H1 (cell line): ENCODE measurements around the gene HES7. TPM values are rescaled to one million over a fixed set of nuclear protein-coding genes. Genes with fewer than 3 reads are reported as not detected.

Source experiments
- CTCF ChIA-PET: fragments of 300-600 bp; sonication (Branson Sonifier 250); formaldehyde crosslinking; loops from one replicate; lab custom pipeline; 2021; ENCODE audit not compliant: partially characterized antibody; lab: Charles Lee
- POLR2A ChIA-PET: fragments of 300-600 bp; sonication (Branson Sonifier 250); formaldehyde crosslinking; loops from one replicate; lab custom pipeline; 2021; ENCODE audit warnings: inconsistent platforms; ENCODE audit not compliant: partially characterized antibody; lab: Charles Lee
- DNase-seq, 2 experiments: peaks; one replicate each; pipeline versions ENCODE4 v3.0.0 to v3.0.0-alpha.2; 2010 to 2022; ENCODE audit warnings: low spot score in 2 of 2, low read depth in 1 of 2, mixed read lengths in 1 of 2
- FAIRE-seq: peaks from 2 replicates; lab custom pipeline; 2011; peaks lifted over from hg19 to GRCh38; lab: Jason Lieb, UNC
- H2AFZ ChIP-seq: 2 replicates; pipeline ENCODE4 v1.8.1; 2012; ENCODE audit warnings: low read length, inconsistent platforms
- H2AK5ac ChIP-seq: 2 replicates; pipeline ENCODE4 v1.6.1; 2013; ENCODE audit warnings: low read depth, low read length
- H2BK120ac ChIP-seq: replicated peaks from 2 replicates; pipeline ENCODE3; 2013; ENCODE audit warnings: low read depth, low read length, inconsistent platforms
- H2BK12ac ChIP-seq: 2 replicates; pipeline ENCODE4 v1.6.1; 2013; ENCODE audit warnings: low read depth, low read length
- H2BK15ac ChIP-seq: 2 replicates; pipeline ENCODE4 v1.6.1; 2013; ENCODE audit warnings: low read length
- H2BK20ac ChIP-seq: 2 replicates; pipeline ENCODE4 v1.6.1; 2013; ENCODE audit warnings: low read length
- H2BK5ac ChIP-seq: 2 replicates; pipeline ENCODE4 v1.6.1; 2013; ENCODE audit warnings: low read depth, low read length
- H3K14ac ChIP-seq: 2 replicates; pipeline ENCODE4 v1.6.1; 2013; ENCODE audit warnings: inconsistent platforms; ENCODE audit not compliant: insufficient read length
- H3K18ac ChIP-seq: 2 replicates; pipeline ENCODE4 v1.6.1; 2013; ENCODE audit warnings: low read length; ENCODE audit errors: extremely low read depth
- H3K23ac ChIP-seq: 2 replicates; pipeline ENCODE4 v1.6.1; 2013; ENCODE audit warnings: inconsistent platforms; ENCODE audit not compliant: insufficient read length
- H3K23me2 ChIP-seq: 2 replicates; pipeline ENCODE4 v1.6.1; 2013; ENCODE audit warnings: low read depth, low read length
- H3K27ac ChIP-seq: 2 replicates; pipeline ENCODE4 v1.6.1; 2011; ENCODE audit warnings: low read depth, low read length, inconsistent platforms
- H3K27me3 ChIP-seq, 4 experiments: replicated peaks in 1 of 4; 1 replicate in 1 of 4; 2 replicates in 3 of 4; pipeline versions ENCODE4 v1.6.1 to v1.8.1; 2011 to 2013; ENCODE audit warnings: low read length in 3 of 4, mild to moderate bottlenecking in 3 of 4, inconsistent platforms in 2 of 4, mixed read lengths in 2 of 4, moderate library complexity in 1 of 4; ENCODE audit not compliant: control insufficient read depth in 3 of 4, insufficient read depth in 3 of 4; ENCODE audit errors: extremely low read depth in 1 of 4
- H3K36me3 ChIP-seq, 4 experiments: 2 replicates each; pipeline versions ENCODE4 v1.6.1 to v1.8.1; 2011 to 2013; ENCODE audit warnings: mild to moderate bottlenecking in 4 of 4, low read length in 3 of 4, moderate library complexity in 2 of 4, control low read depth in 1 of 4, inconsistent platforms in 1 of 4; ENCODE audit not compliant: insufficient read depth in 4 of 4, control insufficient read depth in 2 of 4
- H3K4ac ChIP-seq: replicated peaks from 2 replicates; pipeline ENCODE3; 2013; ENCODE audit warnings: low read length, low read depth, mixed read lengths, inconsistent platforms; ENCODE audit not compliant: insufficient read length
- H3K4me1 ChIP-seq, 4 experiments: replicated peaks in 1 of 4; 1 replicate in 1 of 4; 2 replicates in 3 of 4; pipeline versions ENCODE4 v1.6.1 to v1.8.1; 2011 to 2013; ENCODE audit warnings: low read length in 3 of 4, inconsistent platforms in 2 of 4, mixed read lengths in 1 of 4; ENCODE audit not compliant: insufficient read depth in 4 of 4, control insufficient read depth in 3 of 4
- H3K4me2 ChIP-seq, 2 experiments: 2 replicates each; pipeline versions ENCODE4 v1.6.1 to v1.8.1; 2011 to 2013; ENCODE audit warnings: low read depth in 2 of 2, low read length in 2 of 2, control low read depth in 1 of 2, inconsistent platforms in 1 of 2, mild to moderate bottlenecking in 1 of 2; ENCODE audit not compliant: insufficient read depth in 1 of 2
- H3K4me3 ChIP-seq, 4 experiments: fragments of 200-600, 300-600 bp in 1 of 4; sonication (generic), shearing (Covaris generic), sonication (Bioruptor Twin) in 1 of 4; 2 replicates each; pipeline versions ENCODE4 v1.5.1 to v1.8.1; 2011 to 2016; ENCODE audit warnings: low read length in 4 of 4, low read depth in 3 of 4, control low read depth in 2 of 4, inconsistent platforms in 2 of 4, mild to moderate bottlenecking in 2 of 4, mixed read lengths in 1 of 4, moderate library complexity in 1 of 4; ENCODE audit not compliant: insufficient read depth in 2 of 4; ENCODE audit errors: extremely low read depth in 1 of 4
- H3K56ac ChIP-seq: replicated peaks from 2 replicates; pipeline ENCODE3; 2013; ENCODE audit warnings: low read depth, mild to moderate bottlenecking, mixed read lengths, low read length, inconsistent platforms; ENCODE audit not compliant: insufficient read length
- H3K79me1 ChIP-seq: 2 replicates; pipeline ENCODE4 v1.6.1; 2013; ENCODE audit warnings: low read depth, low read length, control low read depth
- H3K79me2 ChIP-seq, 2 experiments: 2 replicates each; pipeline versions ENCODE4 v1.6.1 to v1.8.1; 2012 to 2013; ENCODE audit warnings: low read length in 2 of 2, mild to moderate bottlenecking in 2 of 2, inconsistent platforms in 1 of 2; ENCODE audit not compliant: insufficient read depth in 2 of 2, control insufficient read depth in 1 of 2
- H3K9ac ChIP-seq, 4 experiments: replicated peaks in 1 of 4; 1 replicate in 1 of 4; 2 replicates in 3 of 4; pipeline versions ENCODE4 v1.6.1 to v1.8.1; 2011 to 2013; ENCODE audit warnings: low read depth in 3 of 4, low read length in 3 of 4, control low read depth in 2 of 4, mild to moderate bottlenecking in 2 of 4, moderate library complexity in 2 of 4, inconsistent platforms in 1 of 4; ENCODE audit errors: extremely low read depth in 1 of 4
- H3K9me3 ChIP-seq, 2 experiments: 2 replicates each; pipeline versions ENCODE4 v1.6.1 to v1.8.1; 2012 to 2013; ENCODE audit warnings: mild to moderate bottlenecking in 2 of 2, moderate library complexity in 2 of 2, control low read depth in 1 of 2, inconsistent platforms in 1 of 2, low read depth in 1 of 2, low read length in 1 of 2, mixed read lengths in 1 of 2; ENCODE audit not compliant: insufficient read depth in 2 of 2
- H4K20me1 ChIP-seq, 2 experiments: replicated peaks in 1 of 2; 2 replicates each; pipeline versions ENCODE3 to v1.8.1; 2011 to 2013; ENCODE audit warnings: inconsistent platforms in 2 of 2, low read length in 2 of 2, mild to moderate bottlenecking in 1 of 2; ENCODE audit not compliant: insufficient read depth in 2 of 2, control insufficient read depth in 1 of 2
- H4K5ac ChIP-seq: 2 replicates; pipeline ENCODE4 v1.6.1; 2013; ENCODE audit warnings: low read length, low read depth, mixed read lengths, inconsistent platforms; ENCODE audit not compliant: insufficient read length
- H4K8ac ChIP-seq: 2 replicates; pipeline ENCODE4 v1.8.0; 2013; ENCODE audit warnings: mild to moderate bottlenecking, moderate library complexity, low read length, inconsistent platforms; ENCODE audit not compliant: insufficient read depth; ENCODE audit errors: extremely low read depth
- H4K91ac ChIP-seq: replicated peaks from 2 replicates; pipeline ENCODE3; 2013; ENCODE audit warnings: low read length, mixed read lengths, inconsistent platforms; ENCODE audit not compliant: insufficient read length
- CBX5 ChIP-seq: fragments of 300-800, 300-1000 bp; sonication (generic); IDR thresholded peaks from 2 replicates; pipeline ENCODE4 v1.7.1; 2016; ENCODE audit warnings: antibody characterized with exemption, low read length, low read depth
- CREB1 ChIP-seq: IDR thresholded peaks from 2 replicates; pipeline ENCODE4 v1.6.1; 2012; ENCODE audit warnings: inconsistent platforms
- CTCF ChIP-seq, 3 experiments: IDR thresholded peaks; 1 replicate in 2 of 3; 2 replicates in 1 of 3; pipeline versions ENCODE4 v1.5.1 to v1.6.1; 2011; ENCODE audit warnings: low read length in 3 of 3, mild to moderate bottlenecking in 3 of 3, inconsistent platforms in 2 of 3, low read depth in 1 of 3, moderate library complexity in 1 of 3; ENCODE audit not compliant: insufficient read depth in 1 of 3; ENCODE audit errors: control extremely low read depth in 1 of 3
- MAFK ChIP-seq: IDR thresholded peaks from 2 replicates; pipeline ENCODE4 v1.6.1; 2012; ENCODE audit warnings: low read depth, mild to moderate bottlenecking, improper control_type of control experiment, low read length
- NANOG ChIP-seq: IDR thresholded peaks from 2 replicates; pipeline ENCODE4 v1.6.1; 2011; ENCODE audit warnings: low read length, low read depth, mild to moderate bottlenecking, inconsistent platforms; ENCODE audit not compliant: insufficient read depth, poor library complexity, severe bottlenecking
- RNF2 ChIP-seq: fragments of 200-900, 300-1000 bp; sonication (generic); IDR thresholded peaks from 2 replicates; pipeline ENCODE4 v1.7.1; 2016; ENCODE audit warnings: borderline replicate concordance, low read depth, mild to moderate bottlenecking, antibody characterized with exemption, low read length; ENCODE audit not compliant: poor library complexity, severe bottlenecking; ENCODE audit errors: missing control alignments
- SIRT6 ChIP-seq: IDR thresholded peaks from one replicate; pipeline ENCODE4 v1.7.1; 2012; ENCODE audit warnings: low read length, inconsistent platforms
- TAF7 ChIP-seq: optimal IDR thresholded peaks from 2 replicates; pipeline ENCODE3; 2011; ENCODE audit warnings: low read depth, mild to moderate bottlenecking, inconsistent platforms, low read length, moderate library complexity, borderline replicate concordance
- TBP ChIP-seq: IDR thresholded peaks from 2 replicates; pipeline ENCODE4 v1.6.1; 2011; ENCODE audit warnings: low read depth, low read length, improper control_type of control experiment
- WGBS, 2 experiments: shearing (Covaris generic) in 1 of 2; methylation state at CpG; one replicate each; pipeline versions ENCODE4 v1.1.6 to v1.1.7; 2013 to 2015; ENCODE audit warnings: low lambda C conversion rate in 2 of 2, mixed read lengths in 2 of 2, inconsistent platforms in 1 of 2, low coverage in 1 of 2, missing lambda C conversion rate in 1 of 2; ENCODE audit not compliant: insufficient replicate concordance in 2 of 2, insufficient coverage in 1 of 2, insufficient read length in 1 of 2; ENCODE audit errors: extremely low coverage in 1 of 2, missing lambda C conversion rate in 1 of 2; 5-methylcytosine and 5-hydroxymethylcytosine counted together
- polyA plus RNA-seq, 7 experiments: library from polyadenylated mRNA; depleted of rRNA in 3 of 7; stranded (reverse) in 5 of 7; unstranded in 2 of 7; fragments of >200 nt in 5 of 7; fragments of 200-250 nt in 2 of 7; gene quantifications; 1 replicate in 5 of 7; 2 replicates in 1 of 7; 4 replicates in 1 of 7; pipeline versions ENCODE4 v1.2.1 to v1.2.3, GENCODE V29; 2011 to 2013; ENCODE audit warnings: missing spikeins in 2 of 7, mixed read lengths in 2 of 7
- total RNA-seq: library from RNA; stranded (reverse); fragmentation: NEBNext Ultra II Directional; extraction: Animal tissue kit (Norgen Biotek cat#: 25700); gene quantifications from 2 replicates; pipeline ENCODE4 v1.2.1, GENCODE V29; 2021

Gene HES7
- total and polyA plus RNA-seq, 2 of the 8 experiments (the other 6 are each of a cell fraction or from before 2014, with no cell fraction given), result 0.20 to 0.32 TPM

GRCh38 chr17:8105957-8106398, 17.9 kb downstream of the HES7 start:
- Histone ChIP-seq H2AK5ac (no peak overlapping the region), H3K23me2 (peaks cover 5% of the 10 kb centered on the region; the same call in 1 of the 2 replicates), H3K27ac (no peak overlapping the region), H3K4me3 (no peak overlapping the region), H3K4ac (no peak overlapping the region), H2BK15ac (no peak overlapping the region), H3K18ac (no peak overlapping the region; the same call in 1 of the 2 replicates), H2AFZ (0 out of 2 replicates have a peak overlapping the region, but pooled peaks have one; percentile 35), H3K36me3 (no peaks in the 10 kb centered on the region), H3K4me2 (no peak overlapping the region), H3K9me3 (no peaks in the 10 kb centered on the region), H4K91ac (no peak overlapping the region), H3K56ac (no peak overlapping the region), H3K23ac (no peak overlapping the region), H3K4me1 (peaks cover 0 to 13% (median 3%) of the 10 kb centered on the region in 4 experiments; a peak in 5 of 7 replicates), H3K14ac (no peak overlapping the region), H3K27me3 (peaks cover 0 to 27% (median 22%) of the 10 kb centered on the region in 4 experiments; a peak in 6 of 7 replicates), H3K79me2 (no peaks in the 10 kb centered on the region), H3K9ac (no peak overlapping the region), H4K8ac (no peak overlapping the region), H4K5ac (no peak overlapping the region), H4K20me1 (peaks cover 0 to 3% of the 10 kb centered on the region in 2 experiments), H2BK5ac (no peak overlapping the region), H2BK12ac (peak overlapping the region; percentile 60; the same call in 1 of the 2 replicates), H2BK20ac (no peak overlapping the region), H2BK120ac (no peak overlapping the region), H3K79me1 (no peaks in the 10 kb centered on the region)
- ChIA-PET CTCF (interaction anchor here (1.5 to 23.3 kb wide), 7 partner anchors 10 to 84 kb away, joined by 5 to 501 read pairs (median 37); partner anchors contain the start of genes ALOX12B and ALOXE3), POLR2A (interaction anchor here (1.1 to 1.3 kb wide), 2 partner anchors 27 to 67 kb away, joined by 3 read pairs; no protein-coding TSS in a partner anchor)
- DNase-seq, result no peak
- 87% methylated on average over 5 of the region's 5 CpGs; no CpG with 5 or more reads in 1 of the 2 experiments for WGBS, 2 experiments
- FAIRE-seq, result no peak
- no peak for TF ChIP-seq CREB1
- no peak for TF ChIP-seq TBP
- no peak for TF ChIP-seq CTCF (IDR thresholded peaks at IDR 0.05; ENCODE audit: control extremely low read depth in 1 of 3, insufficient read depth in 1 of 3, low read depth in 1 of 3, low read length in 3 of 3)
- TF ChIP-seq NANOG, result no peak
- TF ChIP-seq SIRT6, result no peak
- TF ChIP-seq RNF2, result no peak
- TF ChIP-seq TAF7, result no peak
- TF ChIP-seq MAFK, result no peak
- no peak for TF ChIP-seq CBX5
